Endodermal cell (in vitro differentiated cells): ENCODE measurements around the gene MMP21. TPM values are rescaled to one million over a fixed set of nuclear protein-coding genes. Genes with fewer than 3 reads are reported as not detected.

Experiments
- DNase-seq: peaks from one replicate; pipeline ENCODE4 v3.0.0-alpha.2; 2017
- H3K27ac ChIP-seq: 2 replicates; pipeline ENCODE4 v1.5.1; 2013; ENCODE audit warnings: mild to moderate bottlenecking, low read depth, low read length, moderate library complexity
- H3K27me3 ChIP-seq: 2 replicates; pipeline ENCODE4 v1.6.1; 2013; ENCODE audit warnings: mild to moderate bottlenecking, low read length, moderate library complexity; ENCODE audit not compliant: insufficient read depth, control insufficient read depth, poor library complexity, severe bottlenecking
- H3K36me3 ChIP-seq: 2 replicates; pipeline ENCODE4 v1.7.0; 2013; ENCODE audit warnings: mild to moderate bottlenecking, low read length, moderate library complexity; ENCODE audit not compliant: control insufficient read depth, insufficient read depth
- H3K4me1 ChIP-seq: one replicate; pipeline ENCODE4 v1.7.0; 2013; ENCODE audit warnings: low read length; ENCODE audit not compliant: control insufficient read depth, insufficient read depth
- H3K4me3 ChIP-seq: 2 replicates; pipeline ENCODE4 v1.5.1; 2013; ENCODE audit warnings: mild to moderate bottlenecking, low read length, moderate library complexity
- H3K9ac ChIP-seq: 2 replicates; pipeline ENCODE4 v1.6.1; 2013; ENCODE audit warnings: mild to moderate bottlenecking, low read length, moderate library complexity; ENCODE audit not compliant: poor library complexity, severe bottlenecking; ENCODE audit errors: extremely low read depth
- H3K9me3 ChIP-seq: 2 replicates; pipeline ENCODE4 v1.6.1; 2013; ENCODE audit warnings: mild to moderate bottlenecking, low read length, moderate library complexity; ENCODE audit not compliant: control insufficient read depth
- H3K27ac Mint-ChIP-seq: 2 replicates; pipeline ENCODE4 v1.8.0; 2020; ENCODE audit warnings: mixed read lengths
- H3K27me3 Mint-ChIP-seq: 2 replicates; pipeline ENCODE4 v1.8.0; 2021; ENCODE audit warnings: mild to moderate bottlenecking, mixed read lengths; ENCODE audit not compliant: insufficient read depth
- H3K36me3 Mint-ChIP-seq: 2 replicates; pipeline ENCODE4 v1.8.0; 2020; ENCODE audit warnings: low read depth, mixed read lengths
- H3K4me1 Mint-ChIP-seq: 2 replicates; pipeline ENCODE4 v1.8.0; 2020; ENCODE audit warnings: mixed read lengths
- H3K4me3 Mint-ChIP-seq: 2 replicates; pipeline ENCODE4 v1.8.0; 2020; ENCODE audit warnings: mild to moderate bottlenecking, moderate library complexity, mixed read lengths
- H3K9me3 Mint-ChIP-seq: 2 replicates; pipeline ENCODE4 v1.8.0; 2020; ENCODE audit warnings: mild to moderate bottlenecking, mixed read lengths
- CTCF ChIP-seq: fragments of 200-600 bp; sonication (generic); conservative IDR thresholded peaks from 2 replicates; pipeline ENCODE4 v1.5.0; 2021; ENCODE audit warnings: antibody characterized with exemption, mild to moderate bottlenecking
- WGBS, 2 experiments: methylation state at CpG; one replicate each; pipeline versions ENCODE4 v1.1.5 to v1.1.7; 2013; ENCODE audit warnings: missing lambda C conversion rate in 2 of 2, mixed read lengths in 1 of 2; ENCODE audit not compliant: insufficient coverage in 1 of 2, insufficient read length in 1 of 2; 5-methylcytosine and 5-hydroxymethylcytosine counted together
- total RNA-seq, 2 donors: library from RNA; stranded (reverse); fragmentation: NEBNext Ultra II Directional in 1 of 2; extraction: Animal tissue kit (Norgen Biotek cat#: 25700) in 1 of 2; gene quantifications; 2 replicates in 1 of 2; 3 replicates in 1 of 2; pipeline ENCODE4 v1.2.1, GENCODE V29; 2021

MMP21 gene
- total RNA-seq, 2 donors from 2014 or later, result not detected

- WGBS, 2 experiments, result 75% methylated on average over 4 to 9 of the region's 9 CpGs
- Mint-ChIP-seq H3K36me3 (no peaks in the 10 kb centered on the region), H3K9me3 (no peaks in the 10 kb centered on the region), H3K4me1 (peaks cover 12% of the 10 kb centered on the region), H3K4me3 (no peak overlapping the region), H3K27ac (no peak overlapping the region), H3K27me3 (no peaks in the 10 kb centered on the region)
- H3K9ac ChIP-seq, result no peak overlapping the region
- H3K4me1 ChIP-seq, result no peaks in the 10 kb centered on the region
- H3K4me3 ChIP-seq, result no peak overlapping the region
- H3K27ac ChIP-seq, result no peak overlapping the region
- DNase-seq, result no peak
- no peak for TF ChIP-seq CTCF
- H3K9me3 ChIP-seq, result no peaks in the 10 kb centered on the region
- peaks cover 4% of the 10 kb centered on the region for H3K36me3 ChIP-seq
- H3K27me3 ChIP-seq, result no peaks in the 10 kb centered on the region
Measured at GRCh38 chr10:125785791-125786190, 10.2 kb upstream of the MMP21 start.

- no peaks in the 10 kb centered on the region for H3K36me3 Mint-ChIP-seq
- peaks cover 4% of the 10 kb centered on the region for H3K36me3 ChIP-seq
- H3K27ac Mint-ChIP-seq, result no peak overlapping the region
- 90 to 100% methylated on average over 2 to 6 of the region's 6 CpGs for WGBS, 2 experiments
- DNase-seq, result no peak
- H3K4me1 ChIP-seq, result no peaks in the 10 kb centered on the region
- no peak overlapping the region for H3K9ac ChIP-seq
- peaks cover 12% of the 10 kb centered on the region for H3K4me1 Mint-ChIP-seq
- TF ChIP-seq CTCF, result no peak
- H3K27ac ChIP-seq, result no peak overlapping the region
- H3K27me3 Mint-ChIP-seq, result peaks cover 3% of the 10 kb centered on the region
- peaks cover 6% of the 10 kb centered on the region for H3K9me3 Mint-ChIP-seq
- H3K4me3 ChIP-seq, result no peak overlapping the region
- H3K9me3 ChIP-seq, result peaks cover 8% of the 10 kb centered on the region
- no peak overlapping the region for H3K4me3 Mint-ChIP-seq
- no peaks in the 10 kb centered on the region for H3K27me3 ChIP-seq
Measured at GRCh38 chr10:125783957-125784356, 8.3 kb upstream of the MMP21 start.

- no peak for TF ChIP-seq CTCF
- Histone ChIP-seq H3K9me3 (peaks cover 8% of the 10 kb centered on the region), H3K9ac (no peak overlapping the region), H3K27ac (no peak overlapping the region), H3K4me1 (no peaks in the 10 kb centered on the region), H3K27me3 (no peaks in the 10 kb centered on the region), H3K4me3 (no peak overlapping the region), H3K36me3 (peaks cover 2% of the 10 kb centered on the region)
- peaks cover 8% of the 10 kb centered on the region for H3K4me1 Mint-ChIP-seq
- peaks cover 3% of the 10 kb centered on the region for H3K27me3 Mint-ChIP-seq
- peak overlapping the region; percentile 2 for H3K27ac Mint-ChIP-seq
- WGBS, 2 experiments, result 90 to 92% methylated on average over 4 to 7 of the region's 7 CpGs
- H3K9me3 Mint-ChIP-seq, result peaks cover 8% of the 10 kb centered on the region
- no peak for DNase-seq
- H3K36me3 Mint-ChIP-seq, result no peaks in the 10 kb centered on the region
- H3K4me3 Mint-ChIP-seq, result no peak overlapping the region
Measured at GRCh38 chr10:125783408-125783807, 7.8 kb upstream of the MMP21 start.
